Heart right ventricle (tissue), 16 donors: Measurements from ENCODE around the gene STK24. TPM values are rescaled to one million over a fixed set of nuclear protein-coding genes. Genes with fewer than 3 reads are reported as not detected.

ENCODE experiments used
- ATAC-seq, 8 donors: fragments of 200-7000 bp; cut with Tn5 transposase; one replicate each; pipeline ENCODE4 v1.9.1; 2020; ENCODE audit warnings: mild to moderate bottlenecking in 8 of 8, moderate library complexity in 8 of 8, moderate number of reproducible peaks in 1 of 8
- DNase-seq, 2 donors: peaks; one replicate each; pipeline ENCODE4 v3.0.0-alpha.2; 2020
- H3K27ac ChIP-seq, 10 donors: fragments of 200-600 bp; sonication (generic) in 2 of 10; one replicate each; pipeline versions ENCODE4 v1.5.0 to v1.8.0; 2020 to 2022; ENCODE audit warnings: mild to moderate bottlenecking in 3 of 10
- H3K27me3 ChIP-seq, 7 donors: fragments of 200-600 bp; one replicate each; pipeline ENCODE4 v1.8.0; 2021 to 2022; ENCODE audit warnings: mild to moderate bottlenecking in 2 of 7
- H3K36me3 ChIP-seq, 9 donors: fragments of 200-600 bp; sonication (generic) in 1 of 9; one replicate each; pipeline versions ENCODE4 v1.5.0 to v1.8.0; 2020 to 2022; ENCODE audit warnings: mild to moderate bottlenecking in 2 of 9
- H3K4me1 ChIP-seq, 9 donors: fragments of 200-600 bp; sonication (generic) in 1 of 9; one replicate each; pipeline versions ENCODE4 v1.5.0 to v1.8.0; 2020 to 2022; ENCODE audit warnings: mild to moderate bottlenecking in 4 of 9
- H3K4me3 ChIP-seq, 10 donors: fragments of 200-600 bp; sonication (generic) in 2 of 10; one replicate each; pipeline versions ENCODE4 v1.5.0 to v1.8.0; 2020 to 2022; ENCODE audit warnings: mild to moderate bottlenecking in 7 of 10, moderate library complexity in 2 of 10
- H3K9me3 ChIP-seq, 11 donors: fragments of 200-600 bp in 10 of 11; sonication (generic) in 2 of 11; one replicate each; pipeline versions ENCODE4 v1.5.0 to v1.8.0; 2013 to 2022; ENCODE audit warnings: mild to moderate bottlenecking in 2 of 11, control low read depth in 1 of 11, moderate library complexity in 1 of 11
- WGBS, 2 donors: extraction: QIAGEN DNeasy Blood & Tissue Kit; methylation state at CpG; one replicate each; pipeline ENCODE4 v1.1.7; 2013; ENCODE audit warnings: inconsistent platforms in 1 of 2; 5-methylcytosine and 5-hydroxymethylcytosine counted together
- intact Hi-C, 10 donors: fragments of 100-400 bp; cut with DNase I; formaldehyde crosslinking; loops; one replicate each; pipeline versions ENCODE4 v1.11.1 to v1.14.2; 2022
- polyA plus RNA-seq, 2 donors: library from polyadenylated mRNA; stranded (reverse); fragments of 200-250 nt; gene quantifications; one replicate each; pipeline ENCODE4 v1.2.3, GENCODE V29; 2013
- total RNA-seq, 10 donors: library from RNA; stranded (reverse); fragmentation: NEBNext Ultra II Directional in 3 of 10; extraction: Animal tissue kit (Norgen Biotek cat#: 25700) in 3 of 10; gene quantifications; one replicate each; pipeline versions ENCODE4 v1.2.1 to v1.2.4, GENCODE V29; 2021 to 2023
- TF ChIP-seq, protein P1 (sequence below), 9 donors: fragments of 200-600 bp; sonication (generic) in 2 of 9; IDR thresholded peaks; one replicate each; pipeline versions ENCODE4 v1.5.0 to v1.8.0; 2021 to 2022; ENCODE audit warnings: antibody characterized with exemption in 9 of 9, mild to moderate bottlenecking in 5 of 9, moderate library complexity in 1 of 9
- donor health status: Arrhythmogenic right ventricular cardiomyopathy.
- donor health status: ischemic (EF 13 %, LVEDD 7.1; RV severe dilation, severe dysfunction).
- donor health status: healthy with polysubstance abuse.
- donor health status: DM: no; HTN: yes; CAD: no.
- donor health status: DM: no; HTN: no; CAD: no.
- donor health status: ischemic (EF 25% LVEDD 6.9; RV normal size, moderate dysfunction).
- donor health status: ischemic (EF 25% LVEDD 5.7; RV mildly dilated, moderate dysfunction).
- donor health status: healthy.
- donor health status: DM: yes; HTN: yes; CAD: no.
- donor health status: Ischemic cardiomyopathy.
- donor health status: ischemic (EF 35%, LVEDD 5.7; RV mildly dilated, moderate dysfunction).
- donor health status: nonischemic (EF 11% LVEDD 7.7; RV severe dilation, severe dysfunction).
- donor health status: DM: yes; HTN: yes; CAD: no.
- donor health status: PGD.
- donor health status: ischemic (EF 29% LVEDD 5.4; RV normal size, mild dysfunction).
- donor health status: nonischemic (EF 23%, LVEDD 6.1; RV moderate dilation, normal function).

The STK24 gene
- total and polyA plus RNA-seq, 12 donors = 20.8 to 72.9 (median 61.5) TPM

DNA sequence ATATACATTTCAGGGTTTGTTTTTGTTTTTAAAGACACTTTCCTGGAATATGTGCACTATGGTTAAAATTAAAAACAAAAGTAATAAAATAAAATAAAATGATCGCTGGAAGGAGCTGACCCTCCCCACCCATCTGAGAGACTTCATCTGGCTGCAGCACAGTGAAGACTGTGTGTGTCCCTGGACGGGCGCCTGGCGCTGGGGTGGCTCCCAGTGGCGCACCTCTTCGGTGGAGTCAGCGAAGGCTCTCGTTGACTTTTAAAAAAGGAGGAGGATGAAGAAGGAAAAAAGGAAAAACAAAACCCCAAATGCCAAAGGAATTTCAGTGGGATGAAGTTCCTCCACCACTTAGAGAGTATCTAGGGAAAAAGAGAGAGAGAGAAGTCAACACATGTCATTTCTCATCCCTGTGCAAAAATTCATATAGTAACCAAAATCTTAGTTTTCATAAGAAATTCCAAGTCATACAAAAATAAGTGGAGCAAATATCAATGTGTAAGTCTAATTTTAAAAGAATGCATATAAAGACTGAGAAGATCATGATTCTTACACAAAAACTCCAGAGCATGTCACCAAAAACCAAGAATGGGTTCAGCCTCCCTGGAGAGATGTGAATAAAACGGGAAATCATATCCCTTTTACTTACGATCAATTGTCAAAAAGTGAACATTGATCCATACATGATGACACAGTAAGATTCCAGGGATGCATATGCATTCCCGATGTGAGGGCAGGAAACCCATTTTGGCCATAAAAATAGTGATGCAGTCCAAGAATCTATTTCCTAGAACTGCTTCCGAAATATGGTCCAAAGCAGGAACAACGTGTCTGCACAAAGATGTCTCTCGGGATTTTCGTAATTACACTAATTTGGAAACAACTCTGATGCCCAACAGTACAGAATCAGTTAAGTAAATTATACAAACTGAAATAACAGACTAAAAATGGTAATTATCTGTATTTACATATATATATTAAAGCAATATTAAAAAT lies 123.8 kb downstream of the STK24 start:
- H3K4me3 ChIP-seq = no peak overlapping the region
- peak overlapping the region in 2 of 10 donors; percentile 66 to 86 for H3K27ac ChIP-seq
- TF ChIP-seq, protein P1, sequence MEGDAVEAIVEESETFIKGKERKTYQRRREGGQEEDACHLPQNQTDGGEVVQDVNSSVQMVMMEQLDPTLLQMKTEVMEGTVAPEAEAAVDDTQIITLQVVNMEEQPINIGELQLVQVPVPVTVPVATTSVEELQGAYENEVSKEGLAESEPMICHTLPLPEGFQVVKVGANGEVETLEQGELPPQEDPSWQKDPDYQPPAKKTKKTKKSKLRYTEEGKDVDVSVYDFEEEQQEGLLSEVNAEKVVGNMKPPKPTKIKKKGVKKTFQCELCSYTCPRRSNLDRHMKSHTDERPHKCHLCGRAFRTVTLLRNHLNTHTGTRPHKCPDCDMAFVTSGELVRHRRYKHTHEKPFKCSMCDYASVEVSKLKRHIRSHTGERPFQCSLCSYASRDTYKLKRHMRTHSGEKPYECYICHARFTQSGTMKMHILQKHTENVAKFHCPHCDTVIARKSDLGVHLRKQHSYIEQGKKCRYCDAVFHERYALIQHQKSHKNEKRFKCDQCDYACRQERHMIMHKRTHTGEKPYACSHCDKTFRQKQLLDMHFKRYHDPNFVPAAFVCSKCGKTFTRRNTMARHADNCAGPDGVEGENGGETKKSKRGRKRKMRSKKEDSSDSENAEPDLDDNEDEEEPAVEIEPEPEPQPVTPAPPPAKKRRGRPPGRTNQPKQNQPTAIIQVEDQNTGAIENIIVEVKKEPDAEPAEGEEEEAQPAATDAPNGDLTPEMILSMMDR (IDR thresholded peaks at IDR 0.05) = no peak
- intact Hi-C loops = loop anchor here in 5 of 10 donors (5.0 to 10.0 kb wide), 3 partner anchors 124 to 392 kb away; partner anchors contain the start of gene STK24 (in 3 of the 5)
- 63 to 69% methylated on average over 15 of the region's 15 CpGs for WGBS, 2 donors
- peaks cover 0 to 91% (median 15%) of the 10 kb centered on the region in 9 donors for H3K36me3 ChIP-seq
- peak in 1 of 8 donors; percentile 30 for ATAC-seq
- H3K9me3 ChIP-seq = no peaks in the 10 kb centered on the region
- peaks cover 11 to 83% (median 57%) of the 10 kb centered on the region in 9 donors for H3K4me1 ChIP-seq
- no peak for DNase-seq
- no peaks in the 10 kb centered on the region for H3K27me3 ChIP-seq

GRCh38 chr13:98451676-98452470 lies 125.0 kb downstream of the STK24 start:
- peak in 1 of 2 donors; percentile 42 for DNase-seq
- Histone ChIP-seq H3K4me1 (peaks cover 11 to 82% (median 59%) of the 10 kb centered on the region in 9 donors), H3K4me3 (no peak overlapping the region), H3K27me3 (no peaks in the 10 kb centered on the region), H3K27ac (peak overlapping the region in 3 of 10 donors; percentile 12 to 54 (median 53)), H3K36me3 (peaks cover 0 to 91% (median 12%) of the 10 kb centered on the region in 9 donors), H3K9me3 (no peaks in the 10 kb centered on the region)
- TF ChIP-seq, protein P1 (IDR thresholded peaks at IDR 0.05) = no peak
- intact Hi-C loops = loop anchor here in 5 of 10 donors (5.0 to 10.0 kb wide), 3 partner anchors 125 to 393 kb away; partner anchors contain the start of gene STK24 (in 3 of the 5)
- 64 to 76% methylated on average over 23 of the region's 23 CpGs for WGBS, 2 donors
- peak in 6 of 8 donors; percentile 2 to 53 (median 31) for ATAC-seq

GRCh38 chr13:98450539-98451111 lies 126.3 kb downstream of the STK24 start:
- H3K27me3 ChIP-seq = no peaks in the 10 kb centered on the region
- H3K4me1 ChIP-seq = peaks cover 11 to 72% (median 58%) of the 10 kb centered on the region in 9 donors
- DNase-seq (peak; percentile 47 to 60), ATAC-seq (peak in 7 of 8 donors; percentile 41 to 78 (median 55))
- H3K27ac ChIP-seq = peak overlapping the region in 7 of 10 donors; percentile 27 to 54 (median 47)
- no peak overlapping the region for H3K4me3 ChIP-seq
- no peaks in the 10 kb centered on the region for H3K9me3 ChIP-seq
- TF ChIP-seq, protein P1 (IDR thresholded peaks at IDR 0.05) = no peak
- H3K36me3 ChIP-seq = peaks cover 0 to 84% (median 15%) of the 10 kb centered on the region in 9 donors
- intact Hi-C loops = loop anchor here in 5 of 10 donors (5.0 to 10.0 kb wide), 3 partner anchors 127 to 394 kb away; partner anchors contain the start of gene STK24 (in 3 of the 5)
- WGBS, 2 donors = 58 to 62% methylated on average over 14 of the region's 14 CpGs
